ENCODE results near the gene TMEM272. TPM values are rescaled to one million over a fixed set of nuclear protein-coding genes. Genes with fewer than 3 reads are reported as not detected.

TMEM272 gene
- total RNA-seq, 1 experiment from 2014 or later = 0.15 TPM

DNA sequence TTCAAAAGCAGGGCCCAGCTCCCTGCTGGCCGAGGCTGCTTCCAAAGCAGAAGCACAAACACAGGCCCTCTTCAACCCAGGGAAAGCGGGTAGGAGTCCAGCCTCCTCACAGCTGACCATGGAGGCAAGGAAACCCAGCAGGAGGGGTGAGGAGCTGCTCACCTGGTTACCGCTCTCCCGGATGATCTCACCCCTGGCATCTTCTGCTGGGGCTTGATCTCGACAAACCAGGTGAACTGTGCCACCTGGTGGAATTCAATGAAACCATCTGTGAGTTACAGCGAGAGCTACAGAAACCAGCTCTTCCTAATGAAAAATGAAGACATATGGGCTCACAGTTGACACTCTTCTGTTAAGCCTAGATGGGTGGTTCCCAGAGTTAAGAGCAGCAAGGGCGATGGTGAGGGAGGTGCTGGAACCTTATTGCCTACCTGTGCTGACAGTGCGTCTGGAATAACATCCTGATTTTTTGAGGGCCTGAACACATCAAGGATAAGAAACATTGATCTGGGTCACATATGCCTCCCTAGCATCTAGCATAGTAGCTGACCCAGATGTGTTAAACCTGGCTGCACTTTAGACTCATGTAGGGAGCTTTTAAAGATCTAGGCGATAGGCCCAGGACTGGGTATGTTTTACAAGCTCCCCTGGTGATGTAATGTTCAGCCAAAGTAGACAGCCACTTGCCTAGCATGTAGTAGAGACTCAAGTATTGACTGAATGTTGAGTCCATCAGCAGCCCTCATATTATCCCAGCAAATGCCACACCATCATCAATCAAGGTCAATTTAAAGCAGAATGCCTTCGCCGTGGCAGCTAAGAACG, 47.1 kb downstream of the TMEM272 start:
- TF ChIP-seq REST (IDR thresholded peaks at IDR 0.05; ENCODE audit: insufficient read depth in 1 of 2, low read depth in 2 of 2, low read length in 1 of 2) (no peak), POLR2AphosphoS5 (IDR thresholded peaks at IDR 0.05; ENCODE audit: low read depth, low read length) (no peak), TCF7L2 (IDR thresholded peaks at IDR 0.05; ENCODE audit: low read depth, low read length) (no peak), SIN3A (IDR thresholded peaks at IDR 0.05; ENCODE audit: borderline replicate concordance, insufficient read depth, low read depth, low read length) (no peak)
- TF ChIP-seq, protein P1, sequence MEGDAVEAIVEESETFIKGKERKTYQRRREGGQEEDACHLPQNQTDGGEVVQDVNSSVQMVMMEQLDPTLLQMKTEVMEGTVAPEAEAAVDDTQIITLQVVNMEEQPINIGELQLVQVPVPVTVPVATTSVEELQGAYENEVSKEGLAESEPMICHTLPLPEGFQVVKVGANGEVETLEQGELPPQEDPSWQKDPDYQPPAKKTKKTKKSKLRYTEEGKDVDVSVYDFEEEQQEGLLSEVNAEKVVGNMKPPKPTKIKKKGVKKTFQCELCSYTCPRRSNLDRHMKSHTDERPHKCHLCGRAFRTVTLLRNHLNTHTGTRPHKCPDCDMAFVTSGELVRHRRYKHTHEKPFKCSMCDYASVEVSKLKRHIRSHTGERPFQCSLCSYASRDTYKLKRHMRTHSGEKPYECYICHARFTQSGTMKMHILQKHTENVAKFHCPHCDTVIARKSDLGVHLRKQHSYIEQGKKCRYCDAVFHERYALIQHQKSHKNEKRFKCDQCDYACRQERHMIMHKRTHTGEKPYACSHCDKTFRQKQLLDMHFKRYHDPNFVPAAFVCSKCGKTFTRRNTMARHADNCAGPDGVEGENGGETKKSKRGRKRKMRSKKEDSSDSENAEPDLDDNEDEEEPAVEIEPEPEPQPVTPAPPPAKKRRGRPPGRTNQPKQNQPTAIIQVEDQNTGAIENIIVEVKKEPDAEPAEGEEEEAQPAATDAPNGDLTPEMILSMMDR (IDR thresholded peaks at IDR 0.05) = peak; percentile 71
- H3K4me1 ChIP-seq (ENCODE audit: control insufficient read depth, insufficient read depth, low read length) = peaks cover 12% of the 10 kb centered on the region
- H3K27me3 ChIP-seq (ENCODE audit: control insufficient read depth, insufficient read depth, low read length) = no peaks in the 10 kb centered on the region
- peak; percentile 85 for ATAC-seq
- BruUV-seq (replicated peaks) = no TSS peak
- in situ Hi-C loops (cut with HindIII; ENCODE audit: low pct_unique_long_range_greater_than_20kb, low sequenced_read_pairs) = no loop called here
- CTCF ChIA-PET = interaction anchor here (0.6 to 1.6 kb wide), 5 partner anchors 126 to 675 kb away, joined by 3 to 7 read pairs (median 5); no protein-coding TSS in a partner anchor
- intact Hi-C loops (cut with micrococcal nuclease; ENCODE audit: unreplicated experiment) = loop anchor here (5.0 kb wide), 1 partner anchor 351 kb away; no protein-coding TSS in a partner anchor
- H3K4me3 ChIP-seq (ENCODE audit: low read depth in 2 of 2, low read length in 2 of 2) = no peak overlapping the region
- POLR2A ChIA-PET = interaction anchor here (0.8 kb wide), 1 partner anchor 345 kb away, joined by 3 read pairs; the partner anchor contains the start of gene INTS6
- DNase-seq (ENCODE audit: low read depth, low spot score) = no peak
- no peaks in the 10 kb centered on the region for H3K9me3 ChIP-seq (ENCODE audit: control insufficient read depth, insufficient read depth, low read depth, low read length)
- no peaks in the 10 kb centered on the region for H3K36me3 ChIP-seq (ENCODE audit: control insufficient read depth, insufficient read depth, low read length)
- H3K27ac ChIP-seq (ENCODE audit: low read length) = no peak overlapping the region

DNA sequence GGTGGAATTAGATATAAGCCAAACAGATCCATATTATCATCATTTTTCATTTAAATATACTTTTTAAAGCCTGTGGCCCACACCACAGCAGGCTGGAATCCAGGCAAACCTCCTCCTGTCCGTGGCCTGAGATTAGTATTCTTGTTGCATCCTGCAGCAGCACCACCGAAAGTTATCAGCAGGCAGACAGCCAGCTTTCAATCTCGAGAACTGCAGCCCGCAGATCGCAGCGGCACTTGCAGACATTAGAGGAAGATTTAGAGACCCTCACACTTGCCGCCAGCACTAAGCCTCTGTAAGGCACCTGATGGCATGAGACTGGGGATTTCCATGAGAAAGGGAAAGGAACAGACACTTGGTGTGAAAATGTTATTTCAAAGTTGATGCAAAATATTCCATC, 48.4 kb downstream of the TMEM272 start:
- Histone ChIP-seq H3K4me3 (ENCODE audit: low read depth in 2 of 2, low read length in 2 of 2) (no peak overlapping the region), H3K27ac (ENCODE audit: low read length) (no peak overlapping the region), H3K4me1 (ENCODE audit: control insufficient read depth, insufficient read depth, low read length) (no peaks in the 10 kb centered on the region; the same call in none of the 2 replicates), H3K36me3 (ENCODE audit: control insufficient read depth, insufficient read depth, low read length) (no peaks in the 10 kb centered on the region), H3K9me3 (ENCODE audit: control insufficient read depth, insufficient read depth, low read depth, low read length) (no peaks in the 10 kb centered on the region), H3K27me3 (ENCODE audit: control insufficient read depth, insufficient read depth, low read length) (no peaks in the 10 kb centered on the region)
- in situ Hi-C loops (cut with HindIII; ENCODE audit: low pct_unique_long_range_greater_than_20kb, low sequenced_read_pairs) = no loop called here
- TF ChIP-seq REST (IDR thresholded peaks at IDR 0.05; ENCODE audit: insufficient read depth in 1 of 2, low read depth in 2 of 2, low read length in 1 of 2) (no peak), SIN3A (IDR thresholded peaks at IDR 0.05; ENCODE audit: borderline replicate concordance, insufficient read depth, low read depth, low read length) (no peak), POLR2AphosphoS5 (IDR thresholded peaks at IDR 0.05; ENCODE audit: low read depth, low read length) (no peak), TCF7L2 (IDR thresholded peaks at IDR 0.05; ENCODE audit: low read depth, low read length) (no peak)
- TF ChIP-seq, protein P1 (IDR thresholded peaks at IDR 0.05) = no peak
- ChIA-PET CTCF (no interaction called here), POLR2A (no interaction called here)
- intact Hi-C loops (cut with micrococcal nuclease; ENCODE audit: unreplicated experiment) = loop anchor here (5.0 kb wide), 1 partner anchor 349 kb away; no protein-coding TSS in a partner anchor
- DNase-seq (ENCODE audit: low read depth, low spot score) = no peak
- no peak for ATAC-seq
- BruUV-seq (replicated peaks) = no TSS peak

Data from Panc1 (cell line).